Osteoblast (primary cell): Measurements from ENCODE around the gene TXLNA. TPM values are rescaled to one million over a fixed set of nuclear protein-coding genes. Genes with fewer than 3 reads are reported as not detected.
A peak's percentile ranks its signal among the peaks of the same experiment; 100 is the strongest.
"Not testable (repeated sequence)": the region's sequence is repeated elsewhere in the genome, so short reads cannot be mapped to it uniquely, and the experiment has no call there.

Experiments used
- DNase-seq: peaks from one replicate; pipeline ENCODE4 v3.0.0; 2011; ENCODE audit warnings: low spot score, mixed read lengths; ENCODE audit not compliant: insufficient read length; ENCODE audit errors: missing footprints
- H2AFZ ChIP-seq: 2 replicates; pipeline ENCODE4 v1.6.0; 2011; ENCODE audit warnings: mild to moderate bottlenecking, low read length
- H3K27ac ChIP-seq: 2 replicates; pipeline ENCODE4 v1.5.1; 2011; ENCODE audit warnings: mild to moderate bottlenecking, low read depth, low read length, moderate library complexity
- H3K27me3 ChIP-seq: 2 replicates; pipeline ENCODE4 v1.6.0; 2012; ENCODE audit warnings: mild to moderate bottlenecking, control low read depth, inconsistent platforms, low read length, moderate library complexity; ENCODE audit not compliant: insufficient read depth
- H3K36me3 ChIP-seq: 2 replicates; pipeline ENCODE4 v1.5.1; 2011; ENCODE audit warnings: mild to moderate bottlenecking, low read length, control low read depth, moderate library complexity; ENCODE audit not compliant: insufficient read depth
- H3K4me1 ChIP-seq: 2 replicates; pipeline ENCODE4 v1.5.1; 2011; ENCODE audit warnings: mild to moderate bottlenecking, low read length, control low read depth, moderate library complexity; ENCODE audit not compliant: insufficient read depth
- H3K4me2 ChIP-seq: 2 replicates; pipeline ENCODE4 v1.6.0; 2011; ENCODE audit warnings: mild to moderate bottlenecking, low read length; ENCODE audit not compliant: insufficient read depth
- H3K4me3 ChIP-seq: fragments of 200-600 bp; sonication (generic); 3 replicates; pipeline ENCODE4 v1.5.1; 2012; ENCODE audit warnings: mild to moderate bottlenecking, low read length, inconsistent platforms; ENCODE audit not compliant: insufficient read depth
- H3K79me2 ChIP-seq: 2 replicates; pipeline ENCODE4 v1.6.0; 2012; ENCODE audit warnings: mild to moderate bottlenecking, low read length, control low read depth, inconsistent platforms; ENCODE audit not compliant: insufficient read depth
- H3K9me3 ChIP-seq: 2 replicates; pipeline ENCODE4 v1.5.1; 2011; ENCODE audit warnings: low read depth, low read length, control low read depth
- H4K20me1 ChIP-seq: 2 replicates; pipeline ENCODE4 v1.6.0; 2012; ENCODE audit warnings: mild to moderate bottlenecking, low read length, control low read depth; ENCODE audit not compliant: insufficient read depth
- CTCF ChIP-seq: IDR thresholded peaks from 2 replicates; pipeline ENCODE4 v1.5.1; 2011; ENCODE audit warnings: mild to moderate bottlenecking, low read depth, low read length, moderate library complexity; ENCODE audit errors: extremely low read depth
- total RNA-seq: library from RNA; depleted of rRNA; stranded (reverse); fragments of >200 nt; gene quantifications from 2 replicates; pipeline ENCODE4 v1.2.3, GENCODE V29; 2012

Gene TXLNA
- 136 and 140 TPM in 2 replicates for total RNA-seq

- Histone ChIP-seq H4K20me1 (peaks cover 29% of the 10 kb centered on the region), H3K4me3 (peak within 1 kb of the TSS; percentile 89), H3K36me3 (peaks cover 24% of the 10 kb centered on the region), H2AFZ (peak within 1 kb of the TSS; percentile 92), H3K9me3 (no peaks in the 10 kb centered on the region), H3K27me3 (no peaks in the 10 kb centered on the region), H3K4me1 (peaks cover 24% of the 10 kb centered on the region), H3K27ac (peak within 1 kb of the TSS; percentile 97), H3K4me2 (peak within 1 kb of the TSS; percentile 97), H3K79me2 (peaks cover 43% of the 10 kb centered on the region)
- TF ChIP-seq CTCF = no peak
- peak; percentile 99 for DNase-seq
Measured at GRCh38 chr1:32179443-32180185, at the start of gene TXLNA. TXLNA (plus strand) TSS chr1:32179675; CDS start chr1:32180346, 671 bp downstream.

- H3K36me3 ChIP-seq, DNase-seq, H4K20me1 ChIP-seq, H3K9me3 ChIP-seq, H2AFZ ChIP-seq, H3K27me3 ChIP-seq, H3K4me3 ChIP-seq: not testable (repeated sequence)
- H3K4me2 ChIP-seq = peak overlapping the region; percentile 41
- peak overlapping the region; percentile 50 for H3K27ac ChIP-seq
- peaks cover 14% of the 10 kb centered on the region for H3K4me1 ChIP-seq
- H3K79me2 ChIP-seq = peaks cover 87% of the 10 kb centered on the region
Measured at GRCh38 chr1:32133950-32134280, 45.6 kb upstream of the TXLNA start.

GRCh38 chr1:32137111-32137510 is 42.4 kb upstream of the TXLNA start:
- Histone ChIP-seq H3K79me2 (peaks cover 90% of the 10 kb centered on the region), H3K36me3 (no peaks in the 10 kb centered on the region)

GRCh38 chr1:32138965-32139364 is 40.5 kb upstream of the TXLNA start:
- no peak overlapping the region for H3K4me3 ChIP-seq
- H3K27me3 ChIP-seq = no peaks in the 10 kb centered on the region
- H4K20me1 ChIP-seq = peaks cover 25% of the 10 kb centered on the region
- H3K4me1 ChIP-seq = peaks cover 19% of the 10 kb centered on the region
- H3K4me2 ChIP-seq = no peak overlapping the region
- H2AFZ ChIP-seq = no peak overlapping the region
- H3K79me2 ChIP-seq = peaks cover 93% of the 10 kb centered on the region
- no peaks in the 10 kb centered on the region for H3K36me3 ChIP-seq
- DNase-seq = peak; percentile 29
- no peaks in the 10 kb centered on the region for H3K9me3 ChIP-seq
- peak overlapping the region; percentile 7 for H3K27ac ChIP-seq
- TF ChIP-seq CTCF = no peak

More at GRCh38 chr1:32137111-32137510, 42.4 kb upstream of the TXLNA start:
- Histone ChIP-seq H3K4me3 (no peak overlapping the region), H3K27ac (no peak overlapping the region), H3K4me1 (peaks cover 19% of the 10 kb centered on the region), H4K20me1 (peaks cover 14% of the 10 kb centered on the region), H3K4me2 (no peak overlapping the region), H3K27me3 (no peaks in the 10 kb centered on the region), H2AFZ (no peak overlapping the region), H3K9me3 (no peaks in the 10 kb centered on the region)
- DNase-seq = no peak
- TF ChIP-seq CTCF = no peak
